Cardiac atrium fibroblast (primary cell): Measurements from ENCODE around the gene PSMA2. TPM values are rescaled to one million over a fixed set of nuclear protein-coding genes. Genes with fewer than 3 reads are reported as not detected.

Experiments used
- total RNA-seq: library from RNA; depleted of rRNA; stranded (reverse); fragments of >200 nt; gene quantifications from 2 replicates; pipeline ENCODE4 v1.2.3, GENCODE V29; 2015

Gene PSMA2
- total RNA-seq = 94.1 and 120 TPM in 2 replicates

DNA sequence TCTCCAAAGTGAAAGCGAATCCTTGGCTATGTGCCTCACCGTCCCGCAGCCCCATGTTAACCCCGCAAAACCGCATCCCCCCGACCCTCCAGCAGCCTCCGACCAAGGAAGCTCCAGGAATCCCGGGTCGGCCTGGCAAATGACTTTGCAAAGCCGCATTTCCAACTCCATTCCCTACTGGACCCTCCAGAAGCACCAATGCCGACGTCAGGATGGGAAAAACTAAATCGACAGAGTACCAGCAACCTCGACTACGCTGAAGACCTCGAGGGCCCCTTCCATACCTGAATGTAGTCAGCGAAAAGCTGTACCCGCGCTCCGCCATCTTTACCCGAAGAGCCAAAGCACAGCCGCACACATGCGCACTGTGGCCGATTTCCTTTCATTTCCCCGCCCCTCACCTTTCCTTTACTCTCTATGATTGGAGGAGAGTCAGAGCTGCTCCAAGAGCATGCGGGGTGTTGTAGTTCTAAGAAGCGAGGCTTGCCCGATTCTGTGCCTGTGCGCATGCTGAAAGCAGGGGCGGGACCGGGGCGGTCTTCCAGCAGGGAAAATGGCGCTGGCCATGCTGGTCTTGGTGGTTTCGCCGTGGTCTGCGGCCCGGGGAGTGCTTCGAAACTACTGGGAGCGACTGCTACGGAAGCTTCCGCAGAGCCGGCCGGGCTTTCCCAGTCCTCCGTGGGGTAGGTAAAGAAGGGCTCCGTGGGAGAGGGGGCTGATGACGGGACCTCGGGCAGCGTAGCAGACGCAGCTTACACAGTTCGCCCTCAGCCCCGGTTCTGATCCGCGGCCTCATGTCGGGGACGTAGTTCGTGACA, at the start of gene PSMA2, which contains the start of gene MRPL32:
Gene PSMA2 (minus strand): TSS at position 341 of the 818 bp plus-strand sequence. CDS start 16 bp downstream, at position 325.
Gene MRPL32 (plus strand): TSS at position 543 of the 818 bp plus-strand sequence. CDS start 11 bp downstream, at position 554.

DNA sequence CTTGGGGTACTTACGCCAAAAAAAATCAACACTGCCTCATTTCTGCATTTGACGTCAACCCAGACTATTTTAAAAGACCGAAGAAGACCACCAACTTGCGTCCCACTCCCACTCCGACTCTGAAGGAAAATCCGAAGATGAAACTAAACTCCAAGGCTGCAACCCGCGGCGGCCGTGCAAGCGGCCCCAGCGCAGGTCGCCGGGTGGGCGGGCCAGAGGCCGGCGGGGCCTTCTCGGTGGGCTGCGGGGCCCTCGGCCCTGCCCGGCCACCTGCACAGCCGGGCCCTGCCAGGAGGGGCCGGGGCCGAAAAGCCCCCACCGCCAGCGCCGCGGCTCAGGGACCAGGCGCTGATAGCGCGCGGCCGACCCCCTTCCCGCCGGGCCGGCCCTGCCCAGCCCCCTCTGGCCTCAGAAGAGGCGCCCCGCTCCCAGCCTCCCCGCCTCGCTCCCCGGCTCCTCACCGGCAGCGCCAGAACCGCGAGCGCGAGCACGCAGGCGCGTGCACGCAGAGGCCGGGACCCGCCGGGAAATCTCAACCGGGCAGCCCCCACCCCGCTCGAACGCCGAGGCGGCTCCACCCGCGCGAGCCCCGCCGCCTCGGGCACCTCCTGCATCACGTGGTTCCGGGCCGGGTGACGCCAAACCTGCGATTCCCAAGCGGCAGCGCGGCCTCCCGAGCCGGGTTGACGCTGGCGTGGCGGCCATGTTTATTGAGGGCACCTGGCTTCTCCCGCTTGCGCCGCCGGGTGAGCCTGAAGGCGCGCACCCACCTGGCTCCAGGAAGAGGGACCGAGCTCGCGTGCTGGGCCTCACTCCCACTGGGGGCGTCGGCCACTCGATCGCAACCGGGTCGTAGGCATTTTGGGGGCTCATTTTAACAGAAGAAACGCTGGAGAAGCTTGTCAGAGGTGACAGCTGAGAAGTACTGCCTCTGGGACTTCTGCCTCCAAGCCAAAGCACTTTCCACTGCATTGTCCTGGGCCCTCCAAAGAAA, 20.2 kb downstream of the PSMA2 start, which contains the start of gene C7orf25:
Gene C7orf25 (minus strand): TSS at position 617 of the 994 bp plus-strand sequence. CDS start 1,170 bp downstream, outside the sequence.

Other genes with a start within 250 kb of the PSMA2 start
- gene C7orf25, start 20.1 kb downstream of the PSMA2 start, total RNA-seq = 14.4 and 18.8 TPM in 2 replicates
- gene MRPL32, start 202 bp upstream of the PSMA2 start, total RNA-seq = 61.0 and 71.0 TPM in 2 replicates
- gene HECW1, start 180.5 kb upstream of the PSMA2 start, total RNA-seq = not detected in 2 replicates